Endothelial cell (in vitro differentiated cells): ENCODE results near the gene FAM241A. TPM values are rescaled to one million over a fixed set of nuclear protein-coding genes. Genes with fewer than 3 reads are reported as not detected.

Experiments
- DNase-seq: peaks from one replicate; pipeline ENCODE4 v3.0.0; 2021; ENCODE audit warnings: low spot score
- H3K27ac Mint-ChIP-seq: one replicate; pipeline ENCODE4 v1.8.0; 2021; ENCODE audit warnings: mixed read lengths, inconsistent platforms; ENCODE audit not compliant: unreplicated experiment
- H3K27me3 Mint-ChIP-seq: one replicate; pipeline ENCODE4 v1.8.0; 2021; ENCODE audit warnings: mild to moderate bottlenecking, moderate library complexity, mixed read lengths, inconsistent platforms; ENCODE audit not compliant: unreplicated experiment
- H3K36me3 Mint-ChIP-seq: one replicate; pipeline ENCODE4 v1.8.0; 2021; ENCODE audit warnings: mild to moderate bottlenecking, low read depth, mixed read lengths, inconsistent platforms; ENCODE audit not compliant: unreplicated experiment
- H3K4me1 Mint-ChIP-seq: one replicate; pipeline ENCODE4 v1.8.0; 2021; ENCODE audit warnings: mild to moderate bottlenecking, mixed read lengths, inconsistent platforms; ENCODE audit not compliant: unreplicated experiment
- H3K4me3 Mint-ChIP-seq: one replicate; pipeline ENCODE4 v1.8.0; 2021; ENCODE audit warnings: mild to moderate bottlenecking, mixed read lengths, inconsistent platforms; ENCODE audit not compliant: unreplicated experiment
- H3K9me3 Mint-ChIP-seq: one replicate; pipeline ENCODE4 v1.8.0; 2021; ENCODE audit warnings: mixed read lengths, inconsistent platforms; ENCODE audit not compliant: unreplicated experiment
- total RNA-seq: library from RNA; stranded (reverse); fragmentation: NEBNext Ultra II Directional; extraction: Animal tissue kit (Norgen Biotek cat#: 25700); gene quantifications from one replicate; pipeline ENCODE4 v1.2.1, GENCODE V29; 2021; ENCODE audit not compliant: unreplicated experiment
- TF ChIP-seq, protein P1 (sequence below): fragments of 200-600 bp; sonication (generic); IDR thresholded peaks from one replicate; pipeline ENCODE4 v1.5.0; 2021; ENCODE audit warnings: antibody characterized with exemption; ENCODE audit not compliant: unreplicated experiment

The FAM241A gene
- total RNA-seq, 1 donor from 2014 or later, result 15.6 TPM

DNA sequence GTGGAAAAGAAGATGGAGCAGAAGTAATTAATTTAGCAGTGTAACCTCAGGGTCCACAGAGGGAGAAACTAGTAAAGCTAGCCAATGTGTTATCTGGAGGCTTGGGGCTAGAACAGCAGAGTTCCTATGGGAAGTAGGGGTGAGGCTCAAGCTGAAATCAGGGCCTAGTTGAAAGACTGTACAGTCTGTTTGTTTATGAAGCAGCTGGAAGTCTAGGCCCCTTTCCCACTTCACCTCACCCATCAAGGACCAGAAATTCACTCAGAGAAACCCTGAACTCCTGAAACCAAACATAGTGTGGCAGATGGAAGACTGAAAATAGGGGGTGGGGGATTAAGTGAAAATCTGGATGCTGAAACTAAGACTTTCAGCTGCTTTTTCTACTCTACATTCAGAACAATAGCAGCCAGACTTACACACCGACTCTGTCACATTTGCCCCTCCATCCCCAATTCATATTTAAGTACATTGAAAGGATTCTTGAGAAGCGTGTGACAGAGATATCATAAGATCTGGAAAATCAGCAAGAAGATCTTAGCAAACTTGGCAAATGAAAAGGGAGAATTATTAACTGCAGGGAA, 32.6 kb upstream of the FAM241A start:
- no peaks in the 10 kb centered on the region for H3K36me3 Mint-ChIP-seq
- no peaks in the 10 kb centered on the region for H3K27me3 Mint-ChIP-seq
- peaks cover 42% of the 10 kb centered on the region for H3K4me1 Mint-ChIP-seq
- TF ChIP-seq, protein P1, sequence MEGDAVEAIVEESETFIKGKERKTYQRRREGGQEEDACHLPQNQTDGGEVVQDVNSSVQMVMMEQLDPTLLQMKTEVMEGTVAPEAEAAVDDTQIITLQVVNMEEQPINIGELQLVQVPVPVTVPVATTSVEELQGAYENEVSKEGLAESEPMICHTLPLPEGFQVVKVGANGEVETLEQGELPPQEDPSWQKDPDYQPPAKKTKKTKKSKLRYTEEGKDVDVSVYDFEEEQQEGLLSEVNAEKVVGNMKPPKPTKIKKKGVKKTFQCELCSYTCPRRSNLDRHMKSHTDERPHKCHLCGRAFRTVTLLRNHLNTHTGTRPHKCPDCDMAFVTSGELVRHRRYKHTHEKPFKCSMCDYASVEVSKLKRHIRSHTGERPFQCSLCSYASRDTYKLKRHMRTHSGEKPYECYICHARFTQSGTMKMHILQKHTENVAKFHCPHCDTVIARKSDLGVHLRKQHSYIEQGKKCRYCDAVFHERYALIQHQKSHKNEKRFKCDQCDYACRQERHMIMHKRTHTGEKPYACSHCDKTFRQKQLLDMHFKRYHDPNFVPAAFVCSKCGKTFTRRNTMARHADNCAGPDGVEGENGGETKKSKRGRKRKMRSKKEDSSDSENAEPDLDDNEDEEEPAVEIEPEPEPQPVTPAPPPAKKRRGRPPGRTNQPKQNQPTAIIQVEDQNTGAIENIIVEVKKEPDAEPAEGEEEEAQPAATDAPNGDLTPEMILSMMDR, result no peak
- H3K4me3 Mint-ChIP-seq, result no peak overlapping the region
- H3K27ac Mint-ChIP-seq, result no peak overlapping the region
- no peak for DNase-seq
- no peaks in the 10 kb centered on the region for H3K9me3 Mint-ChIP-seq

DNA sequence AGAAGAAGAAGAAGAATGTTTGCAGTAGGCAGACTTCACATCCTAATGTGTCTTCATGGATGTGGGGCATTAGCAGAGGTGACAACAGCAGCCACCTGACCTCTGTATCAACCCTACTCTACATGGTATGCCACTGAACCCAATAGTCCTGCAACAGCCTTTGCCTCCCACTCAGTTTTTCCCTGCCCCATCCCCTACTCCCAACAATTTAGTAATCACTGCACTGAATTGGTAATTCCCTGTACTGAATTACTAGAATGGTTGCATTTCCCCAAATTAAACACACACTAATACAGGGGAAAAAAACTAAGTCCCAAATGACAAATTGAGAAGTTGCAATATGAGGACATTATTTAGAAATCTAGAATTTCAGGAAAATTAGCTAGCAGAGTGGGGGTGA, 31.4 kb upstream of the FAM241A start:
- Mint-ChIP-seq H3K27me3 (no peaks in the 10 kb centered on the region), H3K4me1 (peaks cover 39% of the 10 kb centered on the region), H3K4me3 (no peak overlapping the region), H3K27ac (no peak overlapping the region), H3K9me3 (no peaks in the 10 kb centered on the region), H3K36me3 (no peaks in the 10 kb centered on the region)
- DNase-seq, result no peak
- TF ChIP-seq, protein P1, result no peak

DNA sequence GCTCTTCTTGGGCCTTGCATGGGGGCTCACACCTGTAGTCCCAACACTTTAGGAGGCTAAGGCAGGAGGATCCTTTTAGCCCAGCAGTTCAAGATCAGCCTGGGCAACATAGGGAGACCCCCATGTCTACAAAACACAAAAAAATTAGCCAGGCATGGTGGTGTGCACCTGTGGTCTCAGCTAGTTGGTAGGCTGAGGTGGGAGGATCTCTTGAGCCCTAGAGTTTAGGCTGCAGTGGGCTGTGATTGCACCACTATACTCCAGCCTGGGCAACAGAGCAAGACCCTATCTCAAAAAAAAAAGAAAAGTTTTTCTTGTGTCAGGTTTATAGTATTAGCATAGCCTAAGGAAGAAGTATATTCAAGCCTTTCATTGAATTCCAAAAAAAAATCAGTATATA, 30.8 kb upstream of the FAM241A start:
- Mint-ChIP-seq H3K27me3 (no peaks in the 10 kb centered on the region), H3K4me3 (no peak overlapping the region), H3K36me3 (no peaks in the 10 kb centered on the region), H3K27ac (no peak overlapping the region), H3K9me3 (no peaks in the 10 kb centered on the region), H3K4me1 (peaks cover 35% of the 10 kb centered on the region)
- DNase-seq, result no peak
- TF ChIP-seq, protein P1, result no peak

DNA sequence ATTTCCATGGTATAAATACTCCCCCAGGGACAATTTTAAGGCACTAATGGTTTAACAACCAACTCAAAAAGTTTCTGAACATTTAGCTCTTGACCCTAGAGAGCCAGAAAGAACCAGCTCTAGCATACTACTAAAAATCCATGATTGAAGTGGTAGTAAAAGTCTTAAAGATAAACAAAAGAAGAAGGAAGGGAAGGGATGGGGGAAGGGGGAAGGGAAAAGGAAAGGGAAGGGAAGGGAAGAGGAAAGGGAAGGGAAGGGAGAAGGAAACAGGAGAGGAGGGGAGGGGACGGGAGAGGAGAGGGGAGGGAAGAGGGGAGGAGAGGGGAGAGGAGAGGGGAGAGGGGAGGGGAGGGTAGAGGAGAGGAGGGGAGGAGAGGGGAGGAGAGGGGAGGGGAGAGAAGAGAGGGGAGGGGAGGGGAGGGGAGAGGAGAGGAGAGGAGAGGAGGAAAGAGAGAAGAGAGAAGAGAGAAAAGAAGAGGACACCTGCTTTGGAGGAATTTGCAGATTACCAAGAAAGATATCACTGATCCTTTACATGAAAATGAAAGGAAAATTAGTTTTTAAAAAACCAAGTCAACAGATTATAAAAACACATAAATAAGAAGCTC, 26.4 kb upstream of the FAM241A start:
- Mint-ChIP-seq H3K27ac (peak overlapping the region; percentile 21), H3K36me3 (no peaks in the 10 kb centered on the region), H3K4me1 (peaks cover 12% of the 10 kb centered on the region), H3K9me3 (no peaks in the 10 kb centered on the region), H3K27me3 (no peaks in the 10 kb centered on the region), H3K4me3 (no peak overlapping the region)
- TF ChIP-seq, protein P1, result no peak
- DNase-seq, result no peak

DNA sequence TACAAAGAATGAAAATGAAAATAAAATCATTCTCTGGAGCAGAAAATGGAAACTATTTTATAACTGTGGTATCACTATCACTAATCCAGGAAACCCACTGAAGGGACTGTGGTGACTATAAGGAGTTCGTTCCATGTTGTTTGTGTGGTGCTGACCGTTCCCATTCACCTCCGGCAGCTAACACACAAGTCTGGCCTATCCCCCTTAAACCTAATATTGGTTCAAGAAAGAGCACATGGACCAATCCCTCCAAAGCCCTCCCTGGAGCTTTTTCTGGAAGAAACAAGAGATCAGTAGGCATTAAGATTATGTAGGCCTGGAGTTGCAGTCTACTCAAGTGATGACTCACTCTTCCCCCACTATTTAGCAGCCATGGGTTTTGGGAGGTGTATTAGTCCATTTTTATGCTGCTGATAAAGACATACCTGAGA, 25.9 kb upstream of the FAM241A start:
- TF ChIP-seq, protein P1, result no peak

More for the DNA sequence above, 25.9 kb upstream of the FAM241A start:
- H3K27ac Mint-ChIP-seq, result peak overlapping the region; percentile 3
- no peaks in the 10 kb centered on the region for H3K27me3 Mint-ChIP-seq
- no peak overlapping the region for H3K4me3 Mint-ChIP-seq
- no peaks in the 10 kb centered on the region for H3K9me3 Mint-ChIP-seq
- H3K4me1 Mint-ChIP-seq, result peaks cover 12% of the 10 kb centered on the region
- H3K36me3 Mint-ChIP-seq, result no peaks in the 10 kb centered on the region
- no peak for DNase-seq
